Measurements from ENCODE around the gene BUD23. TPM values are rescaled to one million over a fixed set of nuclear protein-coding genes. Genes with fewer than 3 reads are reported as not detected.
A peak's percentile ranks its signal among the peaks of the same experiment; 100 is the strongest.

Gene BUD23, protein sequence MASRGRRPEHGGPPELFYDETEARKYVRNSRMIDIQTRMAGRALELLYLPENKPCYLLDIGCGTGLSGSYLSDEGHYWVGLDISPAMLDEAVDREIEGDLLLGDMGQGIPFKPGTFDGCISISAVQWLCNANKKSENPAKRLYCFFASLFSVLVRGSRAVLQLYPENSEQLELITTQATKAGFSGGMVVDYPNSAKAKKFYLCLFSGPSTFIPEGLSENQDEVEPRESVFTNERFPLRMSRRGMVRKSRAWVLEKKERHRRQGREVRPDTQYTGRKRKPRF
- total RNA-seq (10 to 100 TPM; 17.4 to 60.4 (median 34.5) TPM), polyA plus RNA-seq (10 to 100 TPM; 36.7 to 71.9 (median 55.8) TPM)
- long read RNA-seq, donor 1, partial matches to known transcripts: 6 of 11 reads
- long read RNA-seq, donor 1, other reads (novel, unspliced or antisense): 0 of 11 reads
- long read RNA-seq, donor 2, transcript BUD23-201 (12 exons, 1,230 nt): major isoform, 9 of 18 reads
- long read RNA-seq, donor 2, partial matches to known transcripts: 8 of 18 reads
- long read RNA-seq, donor 2, other reads (novel, unspliced or antisense): 0 of 18 reads
- long read RNA-seq, donor 3, transcript BUD23-201 (12 exons, 1,230 nt): major isoform, 8 of 23 reads
- long read RNA-seq, donor 3, transcript BUD23-215 (2 exons, 3,886 nt): minor isoform, 6 of 23 reads
- long read RNA-seq, donor 3, partial matches to known transcripts: 9 of 23 reads
- long read RNA-seq, donor 3, other reads (novel, unspliced or antisense): 0 of 23 reads
- long read RNA-seq, donor 4, partial matches to known transcripts: 0 of 1 reads
- long read RNA-seq, donor 4, other reads (novel, unspliced or antisense): 0 of 1 reads
- long read RNA-seq, donor 5, transcript BUD23-201 (12 exons, 1,230 nt): major isoform, 10 of 12 reads
- long read RNA-seq, donor 5, partial matches to known transcripts: 0 of 12 reads
- long read RNA-seq, donor 5, other reads (novel, unspliced or antisense): 0 of 12 reads
- long read RNA-seq, donor 6, transcript BUD23-201 (12 exons, 1,230 nt): major isoform, 21 of 52 reads
- long read RNA-seq, donor 6, transcript BUD23-215 (2 exons, 3,886 nt): minor isoform, 6 of 52 reads
- long read RNA-seq, donor 6, partial matches to known transcripts: 24 of 52 reads
- long read RNA-seq, donor 6, other reads (novel, unspliced or antisense): 0 of 52 reads
- long read RNA-seq, donor 7, transcript BUD23-201 (12 exons, 1,230 nt): major isoform, 10 of 25 reads
- long read RNA-seq, donor 7, partial matches to known transcripts: 11 of 25 reads
- long read RNA-seq, donor 7, other reads (novel, unspliced or antisense): 0 of 25 reads
- long read RNA-seq, donor 8, transcript BUD23-201 (12 exons, 1,230 nt): major isoform, 15 of 25 reads
- long read RNA-seq, donor 8, partial matches to known transcripts: 8 of 25 reads
- long read RNA-seq, donor 8, other reads (novel, unspliced or antisense): 0 of 25 reads
- long read RNA-seq, donor 9, transcript BUD23-201 (12 exons, 1,230 nt): major isoform, 8 of 12 reads
- long read RNA-seq, donor 9, partial matches to known transcripts: 0 of 12 reads
- long read RNA-seq, donor 9, other reads (novel, unspliced or antisense): 0 of 12 reads
- long read RNA-seq, donor 10, transcript BUD23-201 (12 exons, 1,230 nt): major isoform, 6 of 6 reads
- long read RNA-seq, donor 10, partial matches to known transcripts: 0 of 6 reads
- long read RNA-seq, donor 10, other reads (novel, unspliced or antisense): 0 of 6 reads

DNA sequence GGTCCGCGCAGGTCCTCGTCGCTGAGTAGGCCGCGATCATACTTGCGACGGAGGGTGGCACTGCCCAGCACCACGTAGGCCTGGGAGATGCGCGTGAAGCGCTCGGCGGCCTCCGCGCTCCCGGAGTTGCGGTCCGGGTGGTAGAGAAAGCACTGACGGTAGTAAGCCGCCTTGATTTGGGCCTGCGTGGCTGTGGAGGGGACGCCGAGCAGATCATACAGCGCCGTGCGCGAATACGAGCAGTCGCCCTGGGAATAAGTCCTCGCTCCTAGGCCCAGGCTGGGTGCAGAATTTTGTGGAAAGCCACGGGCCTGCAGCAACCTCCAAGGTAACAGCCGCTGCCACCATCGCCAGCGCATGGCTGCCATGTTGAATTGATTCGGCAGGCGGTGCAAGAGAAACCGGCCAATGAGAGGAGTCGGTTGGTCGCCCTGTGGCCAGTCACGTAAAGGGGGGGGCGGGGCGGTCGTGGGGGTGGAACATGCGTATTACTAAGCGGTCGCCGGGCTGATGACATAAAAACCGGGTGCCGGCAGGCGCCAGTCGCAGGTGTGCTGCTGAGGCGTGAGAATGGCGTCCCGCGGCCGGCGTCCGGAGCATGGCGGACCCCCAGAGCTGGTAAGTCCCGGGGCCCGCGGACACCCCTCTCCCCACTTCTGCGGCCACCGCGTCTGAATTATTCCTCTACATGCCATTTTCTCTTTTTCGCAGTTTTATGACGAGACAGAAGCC, at the start of gene BUD23, which contains the start of gene DNAJC30:
Gene BUD23 (plus strand): TSS at position 542 of the 732 bp plus-strand sequence. CDS start 29 bp downstream, at position 571.
Gene DNAJC30 (minus strand): TSS at position 398 of the 732 bp plus-strand sequence. CDS start 30 bp downstream, at position 368.
- H3K9me3 ChIP-seq: no peaks in the 10 kb centered on the region
- no peak for TF ChIP-seq EP300 (IDR thresholded peaks at IDR 0.05)
- TF ChIP-seq POLR2AphosphoS5 (IDR thresholded peaks at IDR 0.05): peak; percentile 64 to 85 (median 73)
- TF ChIP-seq, protein P1, sequence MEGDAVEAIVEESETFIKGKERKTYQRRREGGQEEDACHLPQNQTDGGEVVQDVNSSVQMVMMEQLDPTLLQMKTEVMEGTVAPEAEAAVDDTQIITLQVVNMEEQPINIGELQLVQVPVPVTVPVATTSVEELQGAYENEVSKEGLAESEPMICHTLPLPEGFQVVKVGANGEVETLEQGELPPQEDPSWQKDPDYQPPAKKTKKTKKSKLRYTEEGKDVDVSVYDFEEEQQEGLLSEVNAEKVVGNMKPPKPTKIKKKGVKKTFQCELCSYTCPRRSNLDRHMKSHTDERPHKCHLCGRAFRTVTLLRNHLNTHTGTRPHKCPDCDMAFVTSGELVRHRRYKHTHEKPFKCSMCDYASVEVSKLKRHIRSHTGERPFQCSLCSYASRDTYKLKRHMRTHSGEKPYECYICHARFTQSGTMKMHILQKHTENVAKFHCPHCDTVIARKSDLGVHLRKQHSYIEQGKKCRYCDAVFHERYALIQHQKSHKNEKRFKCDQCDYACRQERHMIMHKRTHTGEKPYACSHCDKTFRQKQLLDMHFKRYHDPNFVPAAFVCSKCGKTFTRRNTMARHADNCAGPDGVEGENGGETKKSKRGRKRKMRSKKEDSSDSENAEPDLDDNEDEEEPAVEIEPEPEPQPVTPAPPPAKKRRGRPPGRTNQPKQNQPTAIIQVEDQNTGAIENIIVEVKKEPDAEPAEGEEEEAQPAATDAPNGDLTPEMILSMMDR (IDR thresholded peaks at IDR 0.05): peak in 1 of 7 experiments; percentile 16
- TF ChIP-seq POLR2A (IDR thresholded peaks at IDR 0.05): peak in 2 of 4 donors; percentile 18 to 21
- H3K4me1 ChIP-seq: peaks cover 22 to 65% (median 55%) of the 10 kb centered on the region in 4 donors
- peak within 1 kb of the TSS; percentile 85 to 100 (median 96) for H3K4me3 ChIP-seq
- H3K27ac ChIP-seq: peak within 1 kb of the TSS; percentile 79 to 92 (median 89)
- H3K36me3 ChIP-seq: peaks cover 11 to 39% (median 27%) of the 10 kb centered on the region in 4 donors
- no peaks in the 10 kb centered on the region for H3K27me3 ChIP-seq
- intact Hi-C loops (cut with DNase I; ENCODE audit: low total_unique reads): no loop called here
- DNase-seq: peak; percentile 98 to 99
- 0 to 1% (median 1%) methylated on average over 41 to 68 of the region's 68 CpGs for WGBS, 5 donors

DNA sequence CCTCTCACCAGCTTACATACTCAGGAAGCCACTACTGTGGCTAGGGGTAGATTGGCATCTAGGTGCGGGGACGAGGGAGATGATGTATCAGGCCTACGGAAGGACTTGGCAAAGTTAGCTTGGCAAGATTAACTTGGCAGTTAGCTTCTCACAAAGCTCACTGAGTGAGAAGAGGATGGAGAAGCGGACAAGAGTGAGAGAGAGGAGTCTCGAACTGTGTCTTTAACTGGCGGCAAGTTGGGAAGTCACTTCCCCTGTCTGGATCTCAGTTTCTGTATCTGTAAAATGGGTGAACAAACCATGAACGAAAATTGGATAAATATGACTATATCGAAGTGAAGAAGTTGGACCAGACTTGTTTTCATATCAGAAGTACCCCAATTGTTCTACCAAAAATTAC, 49.6 kb upstream of the BUD23 start:
- 76 to 87% (median 83%) methylated on average over 8 of the region's 8 CpGs for WGBS, 5 donors
- intact Hi-C loops (cut with DNase I; ENCODE audit: low total_unique reads): no loop called here
- Histone ChIP-seq H3K4me1 (peaks cover 0 to 17% (median 3%) of the 10 kb centered on the region in 4 donors), H3K4me3 (no peak overlapping the region), H3K27ac (no peak overlapping the region), H3K9me3 (no peaks in the 10 kb centered on the region), H3K27me3 (peaks cover 0 to 60% (median 4%) of the 10 kb centered on the region in 3 donors), H3K36me3 (no peaks in the 10 kb centered on the region)
- DNase-seq: no peak
- TF ChIP-seq POLR2A (IDR thresholded peaks at IDR 0.05) (no peak), POLR2AphosphoS5 (IDR thresholded peaks at IDR 0.05) (no peak), EP300 (IDR thresholded peaks at IDR 0.05) (no peak)
- TF ChIP-seq, protein P1 (IDR thresholded peaks at IDR 0.05): no peak

DNA sequence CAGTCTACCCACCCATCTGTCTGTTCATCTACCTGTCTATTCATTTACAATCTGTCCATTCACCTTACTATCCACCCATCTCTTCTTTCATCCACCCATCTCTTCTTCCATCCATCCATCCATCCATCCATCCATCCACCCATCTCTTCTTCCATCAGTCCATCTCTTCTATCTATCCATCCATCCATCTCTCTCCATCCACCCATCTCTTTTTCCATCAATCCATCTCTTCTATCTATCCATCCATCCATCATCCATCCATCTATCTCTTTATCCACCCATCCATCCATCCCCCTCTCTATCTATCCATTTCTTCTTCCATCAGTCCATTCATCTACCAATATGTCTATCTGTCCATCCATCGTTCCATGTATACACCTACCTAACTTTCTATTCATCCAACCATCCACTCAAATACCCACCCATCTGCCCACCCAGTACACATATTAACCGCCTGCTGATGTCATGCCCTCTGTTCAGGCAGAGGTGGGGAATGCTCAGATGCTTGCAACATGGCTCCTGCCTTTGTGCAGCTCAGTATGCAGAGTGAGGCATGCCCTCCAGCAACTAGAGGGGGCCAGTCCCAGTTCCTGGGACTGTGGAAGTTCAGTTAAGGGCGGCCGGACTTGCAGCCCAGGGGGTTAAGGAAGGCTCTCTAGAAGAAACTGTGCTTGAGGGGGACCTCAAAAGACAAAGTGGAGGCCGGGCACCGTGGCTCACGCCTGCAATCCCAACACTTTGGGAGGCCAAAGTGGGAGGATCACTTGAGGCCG, 47.8 kb upstream of the BUD23 start:
- Histone ChIP-seq H3K9me3 (no peaks in the 10 kb centered on the region), H3K36me3 (no peaks in the 10 kb centered on the region), H3K4me3 (no peak overlapping the region), H3K27me3 (peaks cover 0 to 46% (median 4%) of the 10 kb centered on the region in 3 donors), H3K27ac (no peak overlapping the region), H3K4me1 (peaks cover 0 to 11% (median 3%) of the 10 kb centered on the region in 4 donors)
- intact Hi-C loops (cut with DNase I; ENCODE audit: low total_unique reads): no loop called here
- WGBS, 5 donors: 87 to 94% (median 87%) methylated on average over 8 of the region's 8 CpGs
- no peak for TF ChIP-seq EP300 (IDR thresholded peaks at IDR 0.05)
- TF ChIP-seq, protein P1 (IDR thresholded peaks at IDR 0.05): no peak
- TF ChIP-seq POLR2AphosphoS5 (IDR thresholded peaks at IDR 0.05): no peak
- no peak for TF ChIP-seq POLR2A (IDR thresholded peaks at IDR 0.05)
- DNase-seq: no peak

Data from stomach (tissue), 19 donors.